NCI-H510A treated with DMSO at 0.1 percent for 48 hours (cell line): Measurements from ENCODE around the gene PCDH11X.
"Not testable (repeated sequence)": the region's sequence is repeated elsewhere in the genome, so short reads cannot be mapped to it uniquely, and the experiment has no call there.

Experiments used
- DNase-seq: peaks from one replicate; lab custom pipeline; 2025; lab: John Stamatoyannopoulos, UW

Gene PCDH11X, protein sequence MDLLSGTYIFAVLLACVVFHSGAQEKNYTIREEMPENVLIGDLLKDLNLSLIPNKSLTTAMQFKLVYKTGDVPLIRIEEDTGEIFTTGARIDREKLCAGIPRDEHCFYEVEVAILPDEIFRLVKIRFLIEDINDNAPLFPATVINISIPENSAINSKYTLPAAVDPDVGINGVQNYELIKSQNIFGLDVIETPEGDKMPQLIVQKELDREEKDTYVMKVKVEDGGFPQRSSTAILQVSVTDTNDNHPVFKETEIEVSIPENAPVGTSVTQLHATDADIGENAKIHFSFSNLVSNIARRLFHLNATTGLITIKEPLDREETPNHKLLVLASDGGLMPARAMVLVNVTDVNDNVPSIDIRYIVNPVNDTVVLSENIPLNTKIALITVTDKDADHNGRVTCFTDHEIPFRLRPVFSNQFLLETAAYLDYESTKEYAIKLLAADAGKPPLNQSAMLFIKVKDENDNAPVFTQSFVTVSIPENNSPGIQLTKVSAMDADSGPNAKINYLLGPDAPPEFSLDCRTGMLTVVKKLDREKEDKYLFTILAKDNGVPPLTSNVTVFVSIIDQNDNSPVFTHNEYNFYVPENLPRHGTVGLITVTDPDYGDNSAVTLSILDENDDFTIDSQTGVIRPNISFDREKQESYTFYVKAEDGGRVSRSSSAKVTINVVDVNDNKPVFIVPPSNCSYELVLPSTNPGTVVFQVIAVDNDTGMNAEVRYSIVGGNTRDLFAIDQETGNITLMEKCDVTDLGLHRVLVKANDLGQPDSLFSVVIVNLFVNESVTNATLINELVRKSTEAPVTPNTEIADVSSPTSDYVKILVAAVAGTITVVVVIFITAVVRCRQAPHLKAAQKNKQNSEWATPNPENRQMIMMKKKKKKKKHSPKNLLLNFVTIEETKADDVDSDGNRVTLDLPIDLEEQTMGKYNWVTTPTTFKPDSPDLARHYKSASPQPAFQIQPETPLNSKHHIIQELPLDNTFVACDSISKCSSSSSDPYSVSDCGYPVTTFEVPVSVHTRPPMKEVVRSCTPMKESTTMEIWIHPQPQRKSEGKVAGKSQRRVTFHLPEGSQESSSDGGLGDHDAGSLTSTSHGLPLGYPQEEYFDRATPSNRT (N-terminal part only)

DNA sequence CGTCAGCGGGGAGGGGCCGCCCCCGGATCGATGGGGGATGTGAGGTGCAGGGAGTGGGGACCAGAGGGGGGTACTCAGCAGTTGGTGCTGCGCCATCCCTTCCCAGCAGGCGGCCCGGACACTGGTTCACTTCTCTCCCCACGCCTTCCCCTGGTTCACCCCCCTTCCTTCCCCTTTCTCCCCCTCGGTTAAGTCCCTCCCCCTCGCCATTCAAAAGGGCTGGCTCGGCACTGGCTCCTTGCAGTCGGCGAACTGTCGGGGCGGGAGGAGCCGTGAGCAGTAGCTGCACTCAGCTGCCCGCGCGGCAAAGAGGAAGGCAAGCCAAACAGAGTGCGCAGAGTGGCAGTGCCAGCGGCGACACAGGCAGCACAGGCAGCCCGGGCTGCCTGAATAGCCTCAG lies at the start of gene PCDH11X:
Gene PCDH11X (plus strand): TSS at position 241 of the 400 bp plus-strand sequence. CDS start 56,130 bp downstream, outside the sequence.
- DNase-seq: peak; percentile 11

- DNase-seq: not testable (repeated sequence)
Observed at GRCh38 chrX:91747446-91747845, 31.7 kb upstream of the PCDH11X start.

DNA sequence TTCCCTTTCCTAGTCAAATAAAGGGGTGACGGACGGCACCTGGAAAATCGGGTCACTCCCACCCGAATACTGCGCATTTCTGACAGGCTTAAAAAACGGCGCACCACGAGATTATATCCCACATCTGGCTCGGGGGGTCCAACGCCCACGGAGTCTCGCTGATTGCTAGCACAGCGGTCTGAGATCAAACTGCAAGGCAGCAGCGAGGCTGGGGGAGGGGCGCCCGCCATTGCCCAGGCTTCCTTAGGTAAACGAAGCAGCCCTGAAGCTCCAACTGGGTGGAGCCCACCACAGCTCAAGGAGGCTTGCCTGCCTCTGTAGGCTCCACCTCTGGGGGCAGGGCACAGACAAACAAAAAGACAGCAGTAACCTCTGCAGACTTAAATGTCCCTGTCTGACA lies 26.2 kb upstream of the PCDH11X start:
- not testable (repeated sequence) for DNase-seq

DNA sequence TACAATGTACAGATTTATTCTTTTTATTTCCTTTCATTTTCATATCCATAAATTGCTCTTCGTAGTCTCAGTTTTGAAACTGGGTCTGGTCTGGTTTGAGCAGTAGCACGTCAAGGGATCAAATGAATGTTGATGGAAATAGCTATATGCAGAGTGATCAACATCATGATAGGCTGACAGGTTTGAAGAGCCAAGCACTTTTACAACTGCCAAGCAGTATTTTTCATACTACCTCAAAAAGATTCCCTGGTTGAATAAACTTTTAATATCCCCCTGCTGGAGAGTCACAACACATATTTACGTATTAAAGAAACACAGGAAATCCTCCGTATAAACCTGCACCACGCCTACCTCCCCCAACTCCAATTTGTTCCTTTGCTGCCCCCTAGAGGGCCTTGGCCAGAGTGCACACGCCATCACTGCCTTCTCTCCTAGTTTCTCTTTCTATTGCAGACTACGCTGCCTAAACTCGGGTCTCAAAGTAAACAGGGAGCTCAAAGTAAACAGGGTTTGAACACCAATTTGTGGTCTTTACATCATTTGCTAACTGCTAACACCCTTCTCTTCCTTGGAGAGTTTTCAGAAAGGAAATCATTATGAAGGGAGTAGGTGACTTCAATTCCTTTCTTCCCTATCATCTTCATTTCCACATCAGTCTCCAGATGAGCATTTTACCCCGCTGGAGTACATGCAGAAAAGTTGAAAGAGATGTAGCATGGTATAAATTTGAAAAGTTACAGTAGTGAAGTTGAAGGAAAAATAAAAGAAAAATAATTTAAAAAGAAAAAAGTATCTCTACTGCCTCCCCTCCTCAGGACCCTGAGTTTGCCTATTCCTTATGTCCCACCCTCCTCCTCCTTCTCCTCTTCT lies 8.3 kb upstream of the PCDH11X start:
- DNase-seq: not testable (repeated sequence)

DNA sequence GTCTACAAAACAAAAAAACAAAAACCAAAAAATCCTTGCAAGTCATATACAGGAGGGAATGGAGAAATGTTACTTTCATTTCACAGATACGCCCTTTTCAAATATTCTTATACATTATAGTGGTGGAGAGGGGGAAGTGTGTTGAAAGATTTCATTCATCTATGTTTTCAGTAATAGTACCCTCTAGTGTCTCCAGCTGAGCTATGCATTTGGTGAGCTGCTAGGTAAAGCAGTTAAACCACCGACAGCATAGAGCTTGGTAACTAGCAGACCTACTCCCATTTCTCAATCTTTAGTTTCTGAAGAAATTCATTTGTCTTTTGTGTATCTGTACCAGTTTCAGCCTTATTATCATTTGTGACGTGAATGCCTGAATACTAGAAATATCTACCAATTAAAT lies 5.2 kb upstream of the PCDH11X start:
- not testable (repeated sequence) for DNase-seq

GRCh38 chrX:91780008-91780407 lies 833 bp downstream of the PCDH11X start:
- DNase-seq: not testable (repeated sequence)

GRCh38 chrX:91780698-91781097 lies 1.5 kb downstream of the PCDH11X start:
- not testable (repeated sequence) for DNase-seq

- DNase-seq: not testable (repeated sequence)
Observed at GRCh38 chrX:91781553-91782298, 2.6 kb downstream of the PCDH11X start.

DNA sequence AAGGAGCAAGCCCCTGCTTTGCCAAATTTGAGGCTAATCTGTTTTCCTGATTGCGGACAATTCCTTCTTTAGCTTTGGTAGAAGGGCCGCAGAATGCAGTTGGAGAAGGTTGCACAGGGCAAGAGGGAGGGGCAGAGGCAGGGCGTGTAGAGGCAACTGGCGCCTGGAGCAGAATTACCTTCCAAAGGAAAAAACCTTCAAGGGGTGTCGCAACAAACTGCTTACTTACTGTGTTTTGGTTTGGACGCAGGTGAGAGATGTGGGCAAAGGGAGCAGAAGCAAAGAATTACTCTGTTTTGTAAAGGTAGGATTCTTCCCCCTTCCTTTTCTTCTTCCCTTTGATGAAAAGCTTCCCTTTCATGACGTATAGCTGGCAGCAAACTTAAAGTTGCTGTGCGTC lies 3.6 kb downstream of the PCDH11X start:
- not testable (repeated sequence) for DNase-seq

- not testable (repeated sequence) for DNase-seq
Observed at GRCh38 chrX:91817537-91817936, 38.4 kb downstream of the PCDH11X start.

DNA sequence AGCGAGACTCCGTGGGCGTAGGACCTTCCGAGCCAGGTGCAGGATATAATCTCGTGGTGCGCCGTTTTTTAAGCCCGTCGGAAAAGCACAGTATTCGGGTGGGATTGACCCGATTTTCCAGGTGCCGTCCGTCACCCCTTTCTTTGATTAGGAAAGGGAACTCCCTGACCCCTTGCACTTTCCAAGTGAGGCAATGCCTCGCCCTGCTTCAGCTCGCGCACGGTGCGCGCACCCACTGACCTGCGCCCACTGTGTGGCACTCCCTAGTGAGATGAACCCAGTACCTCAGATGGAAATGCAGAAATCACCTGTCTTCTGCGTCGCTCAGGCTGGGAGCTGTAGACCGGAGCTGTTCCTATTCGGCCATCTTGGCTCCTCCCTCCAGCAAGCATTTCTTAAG lies 46.1 kb downstream of the PCDH11X start:
- DNase-seq: not testable (repeated sequence)
